ENCODE measurements around the gene MAGIX.
"Not testable (repeated sequence)": the region's sequence is repeated elsewhere in the genome, so short reads cannot be mapped to it uniquely, and the experiment has no call there.

MAGIX gene

GRCh38 chrX:49172280-49172780 is 9.8 kb downstream of the MAGIX start:
- peak overlapping the region; percentile 45 for H3K27ac ChIP-seq

GRCh38 chrX:49173544-49173943 is 11.0 kb downstream of the MAGIX start:
- not testable (repeated sequence) for H3K27ac ChIP-seq

More at GRCh38 chrX:49172280-49172780, 9.8 kb downstream of the MAGIX start:
- no peak for TF ChIP-seq ZFX (IDR thresholded peaks at IDR 0.05)
- TF ChIP-seq CTCF (conservative IDR thresholded peaks at IDR 0.05) = no peak

GRCh38 chrX:49174723-49175122 is 12.2 kb downstream of the MAGIX start:
- no peak overlapping the region for H3K27ac ChIP-seq
- TF ChIP-seq ZFX (IDR thresholded peaks at IDR 0.05) (no peak), CTCF (conservative IDR thresholded peaks at IDR 0.05) (no peak)

GRCh38 chrX:49175435-49176274 is 13.1 kb downstream of the MAGIX start:
- H3K27ac ChIP-seq = no peak overlapping the region
- TF ChIP-seq ZFX (IDR thresholded peaks at IDR 0.05) = no peak
- TF ChIP-seq CTCF (conservative IDR thresholded peaks at IDR 0.05) = no peak

GRCh38 chrX:49176421-49177326 is 14.1 kb downstream of the MAGIX start:
- H3K27ac ChIP-seq = no peak overlapping the region
- no peak for TF ChIP-seq CTCF (conservative IDR thresholded peaks at IDR 0.05)
- TF ChIP-seq ZFX (IDR thresholded peaks at IDR 0.05) = no peak

GRCh38 chrX:49177338-49177833 is 14.8 kb downstream of the MAGIX start:
- TF ChIP-seq CTCF (conservative IDR thresholded peaks at IDR 0.05) = no peak

GRCh38 chrX:49177873-49178480 is 15.4 kb downstream of the MAGIX start:
- TF ChIP-seq ZFX (IDR thresholded peaks at IDR 0.05) = no peak
- TF ChIP-seq CTCF (conservative IDR thresholded peaks at IDR 0.05) = no peak
- H3K27ac ChIP-seq = no peak overlapping the region

More at GRCh38 chrX:49177338-49177833, 14.8 kb downstream of the MAGIX start:
- no peak overlapping the region for H3K27ac ChIP-seq
